ENCODE measurements around the gene DDA1.

Gene DDA1

GRCh38 chr19:17347361-17347760 is 38.0 kb downstream of the DDA1 start:
- no peak for DNase-seq (ENCODE audit: low read depth, low spot score)
- POLR2A ChIA-PET, result no interaction called here

GRCh38 chr19:17347877-17348276 is 38.5 kb downstream of the DDA1 start:
- H3K4me3 ChIP-seq (ENCODE audit: low read depth, low read length), result no peak overlapping the region
- DNase-seq (ENCODE audit: low read depth, low spot score), result no peak
- TF ChIP-seq CTCF (IDR thresholded peaks at IDR 0.05; ENCODE audit: insufficient read depth, low read length, missing control alignments), result no peak
- ChIA-PET CTCF (interaction anchor here (0.7 to 14.8 kb wide), 12 partner anchors 9 to 511 kb away, joined by 3 to 208 read pairs (median 6); partner anchors contain the start of genes MVB12A and RPL18A), POLR2A (no interaction called here)

More at GRCh38 chr19:17347361-17347760, 38.0 kb downstream of the DDA1 start:
- no peak overlapping the region for H3K4me3 ChIP-seq (ENCODE audit: low read depth, low read length)
- no peak for TF ChIP-seq CTCF (IDR thresholded peaks at IDR 0.05; ENCODE audit: insufficient read depth, low read length, missing control alignments)
- CTCF ChIA-PET, result interaction anchor here (0.7 to 14.8 kb wide), 13 partner anchors 9 to 512 kb away, joined by 3 to 208 read pairs (median 5); partner anchors contain the start of genes MVB12A and RPL18A

- no peak for DNase-seq (ENCODE audit: low read depth, low spot score)
- peak overlapping the region; percentile 9; the same call in 1 of the 2 replicates for H3K4me3 ChIP-seq (ENCODE audit: low read depth, low read length)
- no peak for TF ChIP-seq CTCF (IDR thresholded peaks at IDR 0.05; ENCODE audit: insufficient read depth, low read length, missing control alignments)
- ChIA-PET CTCF (interaction anchor here (0.7 to 14.8 kb wide), 4 partner anchors 39 to 507 kb away, joined by 3 to 208 read pairs (median 10); no protein-coding TSS in a partner anchor), POLR2A (interaction anchor here (0.5 kb wide), 1 partner anchor 505 kb away, joined by 4 read pairs; no protein-coding TSS in a partner anchor)
Measured at GRCh38 chr19:17348700-17349099, 39.3 kb downstream of the DDA1 start.

GRCh38 chr19:17351815-17352435 is 42.6 kb downstream of the DDA1 start:
- no peak for DNase-seq (ENCODE audit: low read depth, low spot score)
- POLR2A ChIA-PET, result no interaction called here
- H3K4me3 ChIP-seq (ENCODE audit: low read depth, low read length), result no peak overlapping the region
- CTCF ChIA-PET, result interaction anchor here (14.8 kb wide), 1 partner anchor 36 kb away, joined by 208 read pairs; no protein-coding TSS in a partner anchor
- no peak for TF ChIP-seq CTCF (IDR thresholded peaks at IDR 0.05; ENCODE audit: insufficient read depth, low read length, missing control alignments)

GRCh38 chr19:17352608-17353280 is 43.4 kb downstream of the DDA1 start:
- CTCF ChIA-PET, result interaction anchor here (14.8 kb wide), 1 partner anchor 35 kb away, joined by 208 read pairs; no protein-coding TSS in a partner anchor

More at GRCh38 chr19:17352608-17353280, 43.4 kb downstream of the DDA1 start:
- no peak for DNase-seq (ENCODE audit: low read depth, low spot score)
- no peak for TF ChIP-seq CTCF (IDR thresholded peaks at IDR 0.05; ENCODE audit: insufficient read depth, low read length, missing control alignments)
- no peak overlapping the region for H3K4me3 ChIP-seq (ENCODE audit: low read depth, low read length)
- POLR2A ChIA-PET, result no interaction called here
